D341Med (cell line): ENCODE data around the gene SREBF2.

Source experiments
- DNase-seq: peaks from one replicate; pipeline ENCODE4 v3.0.0; 2012; ENCODE audit warnings: low spot score

SREBF2 gene

DNA sequence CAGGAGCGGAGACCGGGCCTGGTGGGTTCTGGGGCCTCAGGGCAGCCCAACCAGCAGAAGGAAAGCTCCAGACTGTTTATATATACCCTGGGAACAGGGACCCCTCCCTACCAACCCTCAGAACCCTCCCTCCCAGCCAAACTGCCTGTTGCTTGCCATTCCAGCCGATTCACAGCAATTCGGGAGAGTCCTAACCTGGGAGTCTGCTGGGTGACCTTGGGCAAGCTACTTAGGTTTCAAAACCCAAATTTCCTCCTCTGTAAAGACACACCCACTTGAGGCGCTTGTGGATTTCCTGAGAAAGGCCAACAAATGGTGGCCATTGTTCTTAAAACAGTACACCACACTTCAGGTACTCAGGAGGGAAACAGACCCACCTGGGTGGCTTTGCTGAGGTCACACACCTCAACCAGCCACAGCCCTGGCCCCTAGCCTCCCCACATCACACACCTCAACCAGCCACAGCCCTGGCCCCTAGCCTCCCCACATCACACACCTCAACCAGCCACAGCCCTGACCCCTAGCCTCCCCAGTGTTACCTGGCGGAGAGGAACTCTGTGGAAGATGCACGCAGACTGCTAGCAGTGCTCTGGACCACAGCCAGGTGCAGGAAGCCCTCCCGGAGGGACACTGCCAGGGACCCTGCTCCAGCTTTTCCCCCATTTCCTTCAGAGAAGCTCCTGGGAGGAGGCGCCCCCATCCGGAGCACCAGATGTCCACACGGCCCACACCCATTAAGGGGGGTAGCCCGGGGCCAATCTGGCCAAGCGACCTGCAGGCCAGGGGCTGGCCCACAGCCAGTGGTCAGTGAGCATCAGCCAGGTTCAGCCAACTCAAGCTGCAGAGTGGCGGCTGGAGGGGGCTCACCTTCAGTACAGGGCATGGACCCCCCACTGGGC is 75.8 kb downstream of the SREBF2 start:
- DNase-seq, result no peak

DNA sequence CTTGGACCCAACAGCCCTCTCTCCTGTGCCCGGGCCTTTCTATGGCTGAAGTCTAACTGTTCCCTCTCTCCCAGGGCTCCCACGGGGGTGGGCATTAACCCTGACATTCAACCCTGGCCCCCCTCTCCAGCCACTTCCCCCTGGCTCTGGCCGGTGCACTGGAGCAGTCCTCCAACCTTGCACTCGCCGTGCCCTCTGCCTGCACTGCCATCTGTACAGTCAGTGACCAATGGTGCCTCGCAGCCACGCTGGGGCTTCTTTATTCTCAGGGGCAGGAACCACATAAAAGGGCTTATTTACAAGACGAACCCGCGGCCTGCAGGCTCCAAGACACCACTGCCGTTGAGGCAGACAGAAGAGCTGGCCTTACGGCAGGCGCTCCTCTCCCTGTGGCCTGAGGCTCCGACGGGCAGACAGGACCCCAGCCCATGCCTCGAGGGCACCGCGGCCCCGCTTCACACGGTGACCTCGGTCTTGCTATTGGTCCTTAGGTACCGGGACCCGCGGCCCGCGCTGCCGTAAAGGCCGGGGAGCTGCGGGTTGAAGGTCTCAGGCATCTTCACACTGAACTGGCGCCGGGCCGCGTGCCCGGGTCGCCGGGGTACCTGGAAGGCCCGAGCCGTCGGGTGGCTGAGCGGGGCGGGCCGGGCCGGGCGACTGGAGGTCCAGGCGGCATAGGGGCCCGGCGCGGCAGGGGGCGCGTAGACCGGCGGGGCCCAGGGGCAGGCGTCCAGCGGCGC is 76.6 kb downstream of the SREBF2 start:
- no peak for DNase-seq

DNA sequence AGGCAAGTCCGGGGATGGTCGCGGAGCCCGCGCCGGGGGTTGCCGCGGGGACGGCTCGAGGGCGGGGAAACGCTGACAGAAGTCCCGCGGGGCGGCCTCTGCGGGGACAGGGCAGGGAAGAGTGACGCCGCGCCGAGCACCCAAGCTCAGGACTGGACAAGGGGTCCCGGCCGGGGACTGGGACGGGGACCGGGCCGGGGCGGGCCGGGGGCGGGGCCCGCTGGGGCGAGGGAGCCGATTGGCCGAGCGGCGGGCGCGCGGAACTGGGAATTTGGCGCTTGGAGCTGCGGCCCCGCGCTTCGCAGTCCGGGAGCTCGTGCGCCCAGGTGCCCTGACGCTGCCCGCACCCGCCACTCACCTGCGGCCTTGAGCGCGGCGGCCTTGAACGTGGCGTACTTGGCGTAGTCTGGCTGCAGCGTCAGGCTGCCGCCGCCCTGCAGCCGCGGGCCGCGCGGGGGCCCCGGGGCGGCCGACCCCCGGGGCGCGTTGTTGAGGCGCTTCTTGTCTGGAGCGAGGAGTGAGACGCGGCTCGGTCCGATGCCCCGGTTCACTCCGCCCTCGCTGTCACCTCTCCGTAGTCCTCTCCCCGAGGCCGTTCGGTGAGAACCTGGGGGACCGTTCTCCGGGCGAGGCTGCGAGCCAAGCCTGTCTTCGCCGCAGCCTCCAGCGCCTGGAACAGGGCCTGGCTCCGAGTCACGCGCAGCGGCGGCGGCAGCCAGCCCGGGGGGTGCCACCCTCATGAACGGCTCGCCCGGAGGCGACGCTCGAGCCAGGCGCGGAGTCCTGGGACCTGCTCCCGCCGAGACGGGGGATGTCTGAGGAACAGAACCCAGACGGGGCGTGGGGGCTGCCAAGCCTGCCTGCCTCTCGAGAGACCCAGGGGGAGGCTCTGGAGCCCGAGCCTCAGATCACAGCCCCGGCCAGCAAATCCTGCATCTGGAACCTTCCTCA is 77.4 kb downstream of the SREBF2 start:
- DNase-seq, result peak; percentile 62

DNA sequence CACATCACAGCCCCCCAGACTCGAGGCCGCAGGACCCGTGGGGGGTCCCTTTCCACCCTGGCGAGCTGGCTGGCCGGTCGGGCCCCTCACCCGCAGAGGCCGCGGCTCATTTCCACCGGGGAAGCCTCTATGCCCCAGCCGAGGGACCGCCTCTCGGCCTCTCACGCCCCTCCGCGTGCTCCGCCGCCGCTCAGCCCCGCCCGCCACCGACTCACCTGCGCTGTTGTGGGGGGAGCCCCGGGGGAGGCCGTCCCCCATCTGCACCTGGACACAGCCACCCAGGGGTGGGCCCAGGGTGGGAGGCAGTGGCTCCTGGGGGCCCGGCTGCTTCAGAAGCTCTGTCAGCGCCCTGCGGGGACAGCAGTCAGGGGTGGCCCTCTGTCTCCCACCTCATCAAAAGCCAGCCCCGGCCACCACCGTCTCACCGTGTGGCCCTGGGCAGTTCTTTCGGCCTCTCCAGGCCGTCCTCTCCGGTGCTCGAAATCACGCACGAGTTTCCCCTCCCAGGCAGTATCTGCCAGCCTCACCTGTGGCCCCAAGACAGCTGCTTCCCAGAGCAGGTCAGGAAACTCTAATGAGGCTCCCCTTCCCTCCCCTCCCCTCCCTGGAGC is 78.2 kb downstream of the SREBF2 start:
- no peak for DNase-seq

DNA sequence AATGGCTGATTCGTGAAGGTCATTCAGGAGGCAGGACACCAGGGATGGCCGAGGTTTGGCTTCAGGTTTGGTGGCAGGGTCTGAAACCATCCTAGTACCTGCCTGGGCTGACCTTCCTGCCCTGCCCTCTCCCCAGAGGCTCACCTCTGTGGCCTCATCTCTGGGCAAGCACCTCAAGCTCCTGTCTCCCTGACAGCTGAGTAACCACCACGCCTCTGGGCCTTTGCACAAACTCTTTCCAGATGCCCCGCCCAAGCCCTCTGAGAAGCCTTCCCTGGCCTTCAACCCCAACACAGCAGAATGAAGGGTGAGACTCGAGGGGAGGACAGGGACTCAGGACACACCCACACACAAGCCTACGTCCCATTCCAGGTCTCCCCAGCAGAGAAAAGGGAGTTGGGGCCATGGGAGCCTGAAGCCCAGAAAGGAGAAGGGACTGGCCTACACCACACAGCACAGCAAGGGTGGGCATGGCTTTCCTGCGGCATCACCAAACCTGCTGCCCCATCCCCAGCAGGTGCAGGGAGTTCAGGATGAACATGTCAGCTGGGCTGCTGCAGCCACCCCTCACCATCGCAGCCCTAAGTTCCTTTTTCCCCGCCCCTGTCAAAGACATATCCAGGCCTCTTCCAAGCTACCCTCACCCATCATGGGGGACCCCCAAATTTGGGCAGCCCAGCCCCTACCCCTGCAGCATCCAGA is 79.6 kb downstream of the SREBF2 start:
- no peak for DNase-seq

DNA sequence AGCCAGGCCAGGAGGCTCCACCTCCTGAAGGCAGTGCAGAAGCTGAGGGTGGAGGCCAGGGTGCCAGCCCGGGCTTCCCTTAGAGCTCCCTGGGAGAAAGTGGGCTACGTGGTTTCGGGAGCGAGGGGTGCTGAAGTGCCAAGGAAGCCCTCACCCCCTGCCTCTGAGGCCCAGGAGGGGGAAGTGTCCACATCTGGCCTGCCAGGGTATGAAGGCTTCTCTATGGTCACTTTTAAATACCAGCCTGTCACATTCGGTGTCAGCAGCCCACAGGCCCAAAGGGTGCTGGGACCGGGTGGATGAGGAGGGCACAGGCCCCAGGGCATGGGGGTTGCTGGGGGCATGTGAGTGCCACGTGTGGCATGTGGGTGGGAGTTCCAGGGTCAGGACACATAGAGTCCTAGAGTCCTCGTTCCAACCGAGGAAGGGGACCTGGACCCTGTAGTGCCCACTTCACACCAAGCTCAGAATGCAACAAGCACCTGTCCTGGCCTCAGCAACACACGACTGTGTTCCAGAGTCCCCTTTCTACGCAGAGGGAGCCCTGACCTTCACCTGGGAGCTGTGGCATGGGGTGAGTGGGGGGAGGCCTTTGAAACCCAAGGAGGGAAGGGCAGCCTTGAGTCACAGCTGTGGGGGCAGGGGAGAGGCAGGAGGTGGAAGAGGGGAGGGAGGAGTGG is 80.3 kb downstream of the SREBF2 start:
- DNase-seq, result no peak

DNA sequence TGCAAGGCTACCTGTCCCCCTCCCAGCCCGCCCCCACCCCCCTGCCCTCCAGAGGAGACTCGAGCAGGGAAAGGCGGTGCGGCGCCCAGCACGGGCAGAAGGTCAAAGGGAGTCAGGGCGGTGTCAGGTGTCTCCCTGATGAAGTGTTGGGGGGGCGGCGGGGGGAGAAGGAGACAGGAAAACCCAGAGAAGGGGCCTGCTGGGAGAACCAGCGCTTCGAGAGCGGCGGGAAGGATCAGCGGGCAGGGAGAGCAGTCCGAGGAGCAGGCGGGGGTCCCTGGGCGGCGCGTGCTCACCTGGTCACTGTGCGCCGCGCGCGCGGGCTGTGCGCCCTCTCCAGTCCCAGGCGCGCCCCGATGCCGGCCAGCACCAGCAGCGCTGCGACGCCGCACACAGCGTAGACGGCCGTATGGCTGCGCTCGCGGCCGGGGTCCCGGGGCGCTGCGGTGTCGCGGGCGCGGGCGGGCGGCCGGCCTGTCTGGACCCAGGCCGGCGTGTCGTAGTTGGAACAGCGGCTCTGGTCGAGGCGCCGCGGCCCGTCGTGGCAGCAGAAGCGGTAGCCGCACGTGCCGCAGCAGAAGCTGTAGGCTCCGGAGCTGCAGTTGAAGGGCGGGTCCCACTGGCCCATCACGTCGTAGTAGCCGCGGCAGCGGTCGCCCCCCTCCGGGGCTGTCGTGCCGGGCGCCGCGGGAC is 81.1 kb downstream of the SREBF2 start:
- DNase-seq, result no peak

DNA sequence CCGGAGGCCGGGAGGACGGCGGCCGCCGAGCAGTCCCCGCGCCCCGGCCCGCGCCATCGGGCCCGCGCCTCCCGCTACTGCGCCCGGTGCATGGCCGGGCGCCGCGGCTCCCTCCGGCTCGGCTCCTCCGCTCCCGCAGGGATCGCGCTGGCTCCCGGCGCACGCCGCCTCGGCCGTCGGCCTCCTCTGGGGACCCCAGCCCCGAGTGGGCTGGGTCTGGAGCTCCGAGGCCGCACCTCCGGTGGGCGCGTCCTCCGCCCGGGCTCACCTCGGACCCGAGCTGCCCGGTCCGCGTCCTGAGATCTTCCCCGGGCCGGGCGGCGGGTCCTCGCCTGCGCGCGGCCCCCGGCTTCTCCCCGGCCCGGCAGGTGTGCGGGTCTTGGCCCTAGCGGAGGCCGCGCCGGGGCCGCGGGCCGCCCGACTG is 81.7 kb downstream of the SREBF2 start:
- peak; percentile 86 for DNase-seq

DNA sequence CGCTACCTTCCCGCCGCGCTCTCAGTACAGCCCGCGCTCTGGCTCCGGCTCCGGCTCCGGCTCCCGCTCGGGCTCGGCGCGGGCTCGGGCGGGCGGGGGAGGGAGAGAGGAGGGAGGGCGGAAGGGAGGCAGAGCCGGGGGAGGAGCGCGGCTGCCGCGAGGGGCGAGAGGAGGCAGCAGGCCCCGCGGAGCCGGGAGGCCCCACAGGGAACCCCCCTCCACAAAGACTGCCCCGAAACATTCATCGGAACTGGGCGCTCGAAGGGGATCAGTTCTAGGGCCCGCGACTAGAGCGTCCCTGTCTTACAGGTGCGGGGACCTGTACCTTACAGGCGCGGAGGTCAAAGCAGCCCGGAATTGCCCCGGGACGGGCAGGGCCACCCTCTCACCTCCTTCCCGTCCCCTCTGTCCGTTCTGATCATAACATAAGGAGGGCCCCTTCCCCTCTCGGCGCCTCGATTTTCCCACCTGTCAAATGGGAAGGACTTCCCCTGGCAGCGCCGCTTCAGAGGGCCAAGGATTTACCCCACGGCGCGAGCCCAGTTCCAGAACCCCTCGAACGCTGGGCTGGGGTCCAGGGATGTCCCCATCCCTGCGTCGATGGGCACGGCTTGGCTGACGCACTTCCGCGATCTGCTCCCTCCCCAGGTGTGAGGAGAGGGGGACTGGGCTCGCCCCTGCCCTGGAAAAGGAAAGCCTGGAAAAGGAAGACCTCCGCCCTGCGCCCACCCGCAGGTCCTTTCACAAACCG is 82.3 kb downstream of the SREBF2 start, which contains the start of gene SHISA8:
SHISA8 (minus strand) TSS at position 40 of the 751 bp plus-strand sequence. CDS start 407 bp downstream, outside the sequence.
- DNase-seq, result no peak

DNA sequence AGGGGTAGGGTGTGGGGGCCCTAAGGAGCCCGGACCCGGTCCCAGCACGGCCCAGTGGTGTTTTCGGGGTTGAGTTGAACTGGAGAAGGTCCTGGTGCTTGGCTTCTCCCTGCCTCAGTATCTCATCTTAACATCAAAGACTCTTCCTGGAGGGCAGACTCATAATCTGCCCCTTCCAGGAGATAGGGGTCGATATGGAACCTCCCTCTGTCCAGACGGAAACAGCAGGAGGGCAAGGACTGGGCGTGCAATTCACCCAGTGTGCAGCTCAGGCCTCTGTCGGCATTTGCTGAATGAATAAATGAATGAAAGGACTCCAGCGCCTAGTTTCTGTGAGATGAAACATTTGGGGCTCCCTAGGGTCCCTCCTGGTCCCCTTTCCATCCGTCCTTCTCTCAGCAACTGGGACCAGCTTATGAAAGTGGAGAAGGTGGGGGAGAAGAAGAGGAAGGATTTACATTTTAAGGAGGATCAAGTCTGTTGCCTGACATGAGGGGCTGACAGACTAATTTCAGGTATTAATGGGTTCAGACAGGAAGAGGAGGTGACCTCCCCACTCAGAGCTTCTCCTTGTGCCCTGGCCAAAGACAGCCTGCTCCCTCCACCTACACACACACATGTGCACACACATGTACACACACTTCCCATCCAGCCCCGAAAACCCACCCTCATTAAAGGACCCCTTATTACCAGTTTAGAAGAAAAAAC is 83.0 kb downstream of the SREBF2 start:
- DNase-seq, result no peak

DNA sequence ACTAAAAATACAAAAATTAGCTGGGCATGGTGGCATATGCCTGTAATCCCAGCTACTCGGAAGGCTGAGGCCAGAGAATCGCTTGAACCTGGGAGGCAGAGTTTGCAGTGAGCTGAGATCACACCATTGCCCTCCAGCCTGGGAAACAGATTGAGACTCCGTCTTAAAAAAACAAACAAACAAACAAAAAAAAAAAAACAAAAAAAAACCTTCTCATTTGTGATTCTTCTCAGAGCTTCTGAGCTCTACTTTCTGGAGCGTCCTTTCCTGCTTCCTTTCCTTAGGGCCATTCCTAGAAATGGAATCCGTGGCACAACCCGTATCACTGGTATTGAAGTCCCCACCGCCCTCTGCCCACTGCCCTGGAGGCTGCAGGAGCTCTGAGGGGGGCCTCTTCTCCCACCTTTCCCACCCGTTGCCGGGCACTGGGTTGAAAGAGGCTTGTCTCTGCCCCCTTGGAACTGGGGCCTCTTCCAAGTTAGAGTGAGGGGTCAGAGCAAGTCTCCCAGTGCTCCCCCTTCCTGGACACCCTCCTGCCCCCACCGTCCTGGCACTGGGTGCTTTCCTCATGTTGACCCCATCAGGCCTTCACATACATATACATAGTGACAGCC is 83.9 kb downstream of the SREBF2 start:
- DNase-seq, result no peak

DNA sequence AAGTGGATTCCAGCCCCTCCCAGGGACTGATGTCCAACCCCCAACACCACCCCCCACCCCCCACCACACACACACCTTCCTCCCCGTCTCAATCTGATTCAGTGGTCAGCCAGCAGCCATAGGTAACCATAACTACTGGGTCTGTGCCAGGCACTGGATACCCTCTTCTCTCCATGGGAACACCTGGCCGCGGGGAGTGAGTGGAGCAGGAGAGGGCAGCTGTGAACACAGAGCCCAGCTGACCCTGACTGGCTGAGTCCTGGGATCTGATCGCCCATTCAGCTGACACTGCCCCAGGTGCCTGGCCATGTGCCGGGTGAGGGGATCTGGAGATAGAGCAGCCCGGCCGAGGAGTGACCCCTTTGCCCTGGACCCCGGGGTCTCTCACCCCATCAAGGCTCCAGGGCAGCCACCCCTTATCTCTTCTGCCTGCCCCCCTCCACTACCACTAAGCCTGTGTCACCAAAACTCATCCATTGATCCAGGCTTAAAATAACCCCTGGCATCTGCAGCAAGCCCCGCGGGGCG is 84.5 kb downstream of the SREBF2 start:
- no peak for DNase-seq

DNA sequence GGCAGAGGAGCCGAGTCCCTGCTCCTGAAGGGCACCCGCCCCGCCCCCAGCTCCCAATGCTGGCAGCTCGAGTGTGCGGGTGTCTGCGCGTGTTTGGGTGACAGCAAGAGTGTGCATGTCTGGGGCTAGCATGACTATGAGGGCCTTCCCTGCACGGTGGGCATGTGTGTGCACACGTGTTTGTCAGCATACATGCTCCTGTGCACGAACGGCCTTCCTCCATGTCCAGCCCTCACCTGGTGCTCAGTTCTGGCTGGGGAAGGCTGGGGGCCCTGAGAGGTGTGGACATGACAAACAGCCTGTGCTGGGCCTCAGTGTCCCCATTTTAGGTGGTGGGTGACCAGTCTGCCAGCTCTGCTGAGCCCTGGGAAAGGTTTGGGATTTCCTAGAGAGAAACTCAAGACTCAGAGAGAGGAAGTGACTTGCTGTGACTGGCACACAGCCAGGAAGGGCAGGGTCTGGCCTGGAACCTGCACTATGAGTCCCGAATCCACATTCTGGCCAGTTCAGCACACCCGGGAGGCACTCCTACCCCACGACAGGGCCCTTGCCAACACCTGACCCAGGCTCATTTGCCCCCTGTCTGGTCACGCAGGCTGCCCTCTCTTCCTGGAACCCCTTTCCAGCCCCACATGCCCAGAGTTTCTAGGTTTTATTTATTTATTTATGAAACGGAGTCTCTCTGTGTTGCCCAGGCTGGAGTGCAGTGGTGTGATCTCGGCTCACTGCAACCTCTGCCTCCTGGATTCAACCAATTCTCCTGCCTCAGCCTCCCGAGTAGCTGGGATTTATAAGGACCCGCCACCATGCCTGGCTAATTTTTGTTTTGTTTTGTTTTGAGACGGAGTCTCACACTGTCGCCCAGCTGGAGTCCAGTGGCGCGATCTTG is 85.2 kb downstream of the SREBF2 start:
- DNase-seq, result peak; percentile 75

DNA sequence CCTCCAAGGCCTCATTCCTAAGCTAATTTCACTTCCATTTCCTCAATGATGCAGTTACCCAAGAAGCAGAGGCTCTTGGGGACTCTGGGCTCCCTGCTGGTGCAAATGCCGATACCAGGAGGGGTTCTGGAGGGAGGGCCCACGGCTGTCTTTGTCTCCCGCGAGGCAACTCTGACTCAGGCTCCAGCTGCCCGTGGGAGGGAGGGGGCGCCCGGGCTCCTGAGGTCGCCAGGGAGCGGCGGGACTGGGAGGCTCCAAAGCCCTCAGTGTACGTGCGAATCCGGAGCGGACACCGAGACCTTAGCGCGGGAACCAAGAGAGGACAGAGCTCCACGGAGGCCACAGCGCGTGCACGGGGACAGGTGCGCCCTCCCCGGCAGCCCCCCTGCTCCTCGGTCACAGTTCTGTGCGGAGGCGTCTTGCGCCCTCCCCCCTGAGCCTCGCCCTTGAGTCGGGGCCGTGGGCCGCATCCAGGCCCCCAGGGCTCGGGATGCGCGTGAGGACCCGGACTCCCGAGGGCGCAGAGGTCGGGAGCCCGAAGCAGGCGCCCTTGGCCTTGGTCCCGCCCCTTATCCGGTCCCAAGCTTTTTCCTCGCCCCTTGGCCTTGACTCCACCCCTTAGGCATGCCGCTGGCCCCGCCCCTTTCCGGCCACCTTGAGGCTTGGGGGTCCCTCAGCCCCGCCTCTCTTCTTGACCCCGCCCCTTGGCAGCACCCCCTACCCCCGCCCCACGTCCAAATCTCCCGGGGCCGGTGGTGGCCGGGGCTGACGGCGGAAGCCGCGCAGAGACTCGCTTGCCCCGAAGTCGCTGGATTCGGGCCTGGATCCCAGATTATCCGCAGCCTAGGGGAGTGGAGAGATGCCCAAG is 86.7 kb downstream of the SREBF2 start:
- peak; percentile 67 for DNase-seq

DNA sequence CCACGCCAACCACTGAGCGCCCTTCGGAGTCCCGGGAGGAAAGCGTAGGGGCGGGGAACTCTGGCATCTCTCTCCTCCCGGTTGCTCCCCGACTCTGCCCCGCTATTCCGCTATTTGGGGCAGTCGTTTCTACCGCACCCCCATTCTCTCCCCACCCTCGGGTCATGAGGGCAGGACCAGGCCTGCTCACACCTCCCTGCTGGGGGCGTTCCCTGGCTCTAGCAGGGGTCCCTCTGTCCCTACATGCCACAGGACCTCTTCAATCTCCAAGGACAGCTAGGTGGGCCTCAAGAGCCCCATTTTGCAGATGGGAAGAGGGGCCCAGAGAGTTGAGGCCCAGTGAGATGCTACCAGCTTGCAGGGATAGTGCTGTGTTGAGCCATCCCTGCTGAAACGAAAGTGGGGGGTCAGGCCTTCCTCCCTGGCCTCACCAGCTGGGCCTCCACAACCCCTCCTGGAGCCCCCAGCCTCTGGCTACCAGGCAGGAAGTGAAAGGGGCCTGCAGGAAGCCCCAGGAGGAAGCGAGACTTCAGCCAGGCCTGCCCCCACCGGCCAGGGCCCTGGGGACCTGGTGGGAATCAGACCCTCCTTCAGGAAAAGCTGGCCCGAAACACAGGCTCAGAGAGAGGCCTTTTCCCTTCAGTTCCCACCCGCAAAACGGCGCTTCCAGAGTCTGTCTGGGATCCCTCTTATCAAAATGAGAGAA is 87.5 kb downstream of the SREBF2 start:
- no peak for DNase-seq
